AG08396 (cell line): Measurements from ENCODE around the gene SLC6A8.

Experiments
- DNase-seq: peaks from one replicate; pipeline ENCODE4 v3.0.0; 2012; ENCODE audit warnings: low spot score, mixed read lengths

SLC6A8 gene

GRCh38 chrX:153687121-153688039 lies at the start of gene SLC6A8:
SLC6A8 (plus strand) TSS chrX:153687926; CDS start chrX:153688575, 649 bp downstream.
- peak; percentile 87 for DNase-seq

GRCh38 chrX:153638041-153638371 lies 49.7 kb upstream of the SLC6A8 start:
- DNase-seq, result no peak

- DNase-seq, result no peak
Observed at GRCh38 chrX:153638436-153639176, 49.1 kb upstream of the SLC6A8 start.

DNA sequence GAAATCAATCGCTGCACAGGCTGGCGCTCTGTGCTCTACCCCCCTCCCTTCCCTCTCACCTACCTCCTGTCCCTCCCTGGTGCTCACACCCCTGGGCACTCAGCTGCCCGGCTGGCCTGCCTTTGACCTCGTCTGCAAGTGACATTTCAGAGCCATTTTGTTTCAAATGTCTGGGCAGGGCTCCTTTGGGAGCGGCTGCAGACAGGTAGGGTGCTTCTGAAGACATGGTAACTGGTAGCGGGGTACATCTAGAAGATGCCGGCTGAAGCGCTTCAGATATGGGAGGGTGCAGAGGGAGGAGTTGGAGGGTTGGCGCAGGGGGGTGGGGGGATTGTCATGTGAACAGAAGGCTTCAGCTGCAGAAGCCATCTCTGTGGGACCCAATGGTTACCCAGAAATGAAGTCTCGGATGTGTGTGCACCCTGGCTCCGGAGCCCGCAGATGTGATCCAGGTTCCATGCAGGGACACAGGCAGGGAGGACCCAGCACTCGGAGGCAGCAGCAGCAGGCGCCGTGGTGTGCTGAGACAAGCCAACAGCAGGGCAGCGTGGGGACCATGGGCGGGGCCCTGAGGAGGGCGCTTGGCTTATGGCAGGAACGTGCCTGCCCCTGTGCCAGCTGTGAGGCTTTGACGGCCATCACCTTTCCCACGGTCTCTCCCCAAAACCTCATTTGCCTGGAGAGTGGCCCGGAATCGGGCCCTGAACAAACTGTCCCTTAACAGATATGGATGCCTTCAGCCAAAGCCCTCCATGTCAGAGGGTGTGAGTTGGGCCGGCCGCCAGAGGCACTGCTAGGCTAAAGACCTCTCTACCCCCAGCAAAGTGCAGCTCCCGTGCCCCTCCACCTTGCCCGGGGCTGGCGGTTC lies 48.3 kb upstream of the SLC6A8 start:
- no peak for DNase-seq

DNA sequence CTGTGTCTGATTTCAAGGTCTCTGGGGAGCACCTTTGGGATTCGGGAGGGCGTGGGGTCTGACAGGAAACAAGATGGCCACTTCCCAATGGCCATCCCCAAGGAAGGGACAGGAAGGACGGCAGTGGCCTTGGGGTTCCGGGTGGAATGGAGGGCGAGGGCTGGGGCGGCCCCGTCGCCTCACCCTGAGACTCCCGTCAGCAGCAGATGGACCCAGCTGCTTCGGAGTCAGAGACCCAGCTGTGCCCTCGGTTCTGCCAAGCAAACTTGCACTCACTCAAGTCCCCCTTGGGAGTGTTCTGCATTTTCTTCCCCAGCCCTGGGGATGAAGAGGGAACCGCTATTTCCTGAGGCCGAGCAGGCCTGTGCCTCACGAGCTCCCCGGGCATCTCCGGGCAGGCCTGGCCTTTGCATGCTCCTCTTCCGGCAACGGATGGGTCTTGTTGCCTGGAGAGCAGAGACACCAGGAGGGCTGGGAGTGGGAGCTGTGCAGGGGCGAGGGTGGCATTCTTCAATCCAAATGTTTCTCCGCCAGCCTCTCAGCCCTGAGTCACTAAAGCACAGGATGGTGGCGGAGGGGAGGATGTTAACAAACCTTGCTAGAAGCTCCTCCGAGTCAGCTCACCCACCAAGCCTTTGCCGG lies 47.6 kb upstream of the SLC6A8 start:
- DNase-seq, result no peak

DNA sequence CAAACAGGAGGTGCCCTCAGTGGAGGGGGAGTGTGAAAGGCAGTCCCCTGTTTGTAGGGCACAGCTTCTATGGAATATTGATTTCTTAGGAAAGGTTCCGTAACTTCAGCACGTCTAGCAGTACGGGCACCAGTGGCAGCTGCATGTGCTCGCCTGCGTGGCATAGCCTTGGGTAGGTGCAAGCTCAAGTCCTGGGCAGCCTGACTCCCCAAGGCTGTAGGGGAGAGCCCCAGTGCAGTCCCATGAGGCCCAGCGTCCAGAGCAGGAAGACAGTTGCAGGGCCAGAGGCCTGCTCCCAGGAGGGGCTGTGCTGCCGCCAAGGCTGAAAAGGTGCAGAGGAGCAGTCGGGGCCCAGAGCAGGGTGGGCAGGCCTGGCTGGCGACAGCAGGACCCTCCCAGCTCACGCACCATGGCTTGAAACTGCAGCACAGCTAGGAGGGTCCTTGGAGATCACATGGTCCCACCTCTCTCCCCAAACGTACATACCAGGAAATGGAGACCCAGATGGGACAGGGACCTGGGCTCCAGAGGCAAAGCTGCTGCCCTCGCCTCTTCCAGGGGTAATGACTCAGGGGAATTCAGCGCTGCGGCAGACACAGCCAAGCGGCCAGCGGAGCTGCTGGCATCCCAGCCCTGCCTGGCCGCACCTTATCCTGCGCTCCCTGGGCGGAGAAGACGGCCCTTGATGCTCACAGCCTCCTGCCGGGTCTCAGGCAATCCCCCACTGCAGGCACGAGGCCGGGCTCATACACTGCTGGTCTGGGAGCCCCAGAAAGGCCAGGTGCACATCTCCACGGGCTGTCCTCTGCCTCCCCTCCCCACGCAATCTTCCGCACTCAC lies 46.8 kb upstream of the SLC6A8 start:
- no peak for DNase-seq

GRCh38 chrX:153641627-153642026 lies 46.1 kb upstream of the SLC6A8 start:
- no peak for DNase-seq

- no peak for DNase-seq
Observed at GRCh38 chrX:153642051-153642654, 45.6 kb upstream of the SLC6A8 start.

GRCh38 chrX:153642655-153643430 lies 44.9 kb upstream of the SLC6A8 start:
- DNase-seq, result no peak

GRCh38 chrX:153643431-153644351 lies 44.0 kb upstream of the SLC6A8 start:
- no peak for DNase-seq

- DNase-seq, result no peak
Observed at GRCh38 chrX:153644356-153645125, 43.2 kb upstream of the SLC6A8 start.

GRCh38 chrX:153645151-153645550 lies 42.6 kb upstream of the SLC6A8 start:
- no peak for DNase-seq

DNA sequence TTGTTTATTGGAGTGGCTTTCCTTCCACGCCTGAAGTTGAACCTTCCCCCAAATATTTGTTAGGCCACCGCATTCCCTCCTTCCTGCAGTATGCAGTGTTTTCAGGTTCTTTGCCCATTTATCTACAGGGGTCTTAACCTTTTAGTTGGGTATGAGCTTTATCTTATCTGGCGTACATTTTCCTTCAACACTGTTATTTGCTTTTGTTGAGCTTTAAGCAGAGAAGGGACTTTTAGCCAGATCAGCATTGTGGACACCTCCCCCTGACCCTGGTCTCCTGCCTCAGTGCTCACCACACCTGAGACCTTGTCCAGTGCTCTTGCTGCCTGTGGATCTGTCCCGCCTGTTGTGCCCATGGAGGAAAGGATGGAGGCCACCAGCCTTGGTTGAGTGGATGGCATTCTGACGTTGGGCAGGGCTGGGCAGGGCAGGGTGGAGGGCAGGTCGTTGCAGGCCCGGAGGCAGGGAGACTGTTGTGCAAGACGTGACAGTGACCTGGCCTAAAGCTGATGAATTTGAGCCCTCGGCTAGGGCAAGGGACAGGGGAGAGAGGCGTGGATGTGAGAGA lies 41.7 kb upstream of the SLC6A8 start:
- no peak for DNase-seq

DNA sequence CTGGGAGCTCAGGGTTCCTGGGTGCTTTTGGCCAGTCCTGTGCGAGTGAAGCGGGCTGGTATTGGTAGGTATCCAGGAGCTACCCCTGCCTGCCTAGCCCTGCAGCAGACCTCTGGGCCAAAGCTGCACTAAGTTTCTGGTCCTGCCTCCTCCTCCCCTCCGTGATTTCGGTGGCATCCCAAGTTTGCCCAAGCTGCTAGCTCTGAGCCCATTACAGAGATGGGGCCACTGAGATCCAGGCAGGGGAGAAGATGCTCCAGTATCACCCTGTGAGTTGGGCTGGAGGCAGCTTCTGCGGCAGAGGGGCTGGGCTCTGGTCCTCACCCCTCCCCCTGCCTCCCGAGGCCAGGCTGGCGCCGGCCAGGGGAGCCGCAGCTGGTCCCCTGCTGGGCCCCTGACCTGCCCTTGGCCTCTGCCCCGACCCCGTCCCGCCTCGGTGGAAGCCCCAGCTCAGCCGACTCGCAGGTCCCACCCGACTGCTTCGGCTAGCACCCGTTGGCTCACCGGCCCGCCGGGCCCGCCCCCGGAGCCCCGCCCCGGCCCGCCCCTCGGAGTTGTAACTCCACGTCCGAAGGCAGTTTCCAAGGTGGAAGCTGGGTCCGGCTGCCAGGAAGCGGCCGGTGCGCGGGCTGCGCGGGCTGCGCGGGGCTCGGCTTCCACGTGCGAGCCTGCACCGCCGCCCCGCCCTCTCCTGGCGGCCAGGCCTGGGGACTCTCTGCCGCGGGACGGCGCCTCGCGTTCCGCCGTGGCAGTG lies 40.9 kb upstream of the SLC6A8 start, which contains the start of gene DUSP9:
Gene DUSP9, plus strand, starts transcription at position 584 of the 754 bp plus-strand sequence. CDS start 751 bp downstream, outside the sequence.
- peak; percentile 57 for DNase-seq

GRCh38 chrX:153647461-153648357 lies 40.0 kb upstream of the SLC6A8 start:
- no peak for DNase-seq
